Uterus (tissue), 2 donors: ENCODE data around the gene NCKAP5L.

Experiments
- POLR2A ChIP-seq, 2 donors: fragments of 450-650 bp; IDR thresholded peaks; one replicate each; pipeline ENCODE4 v1.6.1; 2016; ENCODE audit warnings: antibody characterized with exemption in 2 of 2, mild to moderate bottlenecking in 1 of 2, moderate library complexity in 1 of 2
- TF ChIP-seq, protein P1 (sequence below), 4 experiments: fragments of 200-600 bp in 2 of 4; fragments of 450-650 bp in 2 of 4; sonication (generic) in 2 of 4; IDR thresholded peaks; one replicate each; pipeline ENCODE4 v1.5.1; 2016 to 2019; ENCODE audit warnings: antibody characterized with exemption in 4 of 4, mild to moderate bottlenecking in 2 of 4, moderate library complexity in 1 of 4

GRCh38 chr12:49804821-49805220, 23.4 kb downstream of the NCKAP5L start:
- TF ChIP-seq, protein P1, sequence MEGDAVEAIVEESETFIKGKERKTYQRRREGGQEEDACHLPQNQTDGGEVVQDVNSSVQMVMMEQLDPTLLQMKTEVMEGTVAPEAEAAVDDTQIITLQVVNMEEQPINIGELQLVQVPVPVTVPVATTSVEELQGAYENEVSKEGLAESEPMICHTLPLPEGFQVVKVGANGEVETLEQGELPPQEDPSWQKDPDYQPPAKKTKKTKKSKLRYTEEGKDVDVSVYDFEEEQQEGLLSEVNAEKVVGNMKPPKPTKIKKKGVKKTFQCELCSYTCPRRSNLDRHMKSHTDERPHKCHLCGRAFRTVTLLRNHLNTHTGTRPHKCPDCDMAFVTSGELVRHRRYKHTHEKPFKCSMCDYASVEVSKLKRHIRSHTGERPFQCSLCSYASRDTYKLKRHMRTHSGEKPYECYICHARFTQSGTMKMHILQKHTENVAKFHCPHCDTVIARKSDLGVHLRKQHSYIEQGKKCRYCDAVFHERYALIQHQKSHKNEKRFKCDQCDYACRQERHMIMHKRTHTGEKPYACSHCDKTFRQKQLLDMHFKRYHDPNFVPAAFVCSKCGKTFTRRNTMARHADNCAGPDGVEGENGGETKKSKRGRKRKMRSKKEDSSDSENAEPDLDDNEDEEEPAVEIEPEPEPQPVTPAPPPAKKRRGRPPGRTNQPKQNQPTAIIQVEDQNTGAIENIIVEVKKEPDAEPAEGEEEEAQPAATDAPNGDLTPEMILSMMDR (IDR thresholded peaks at IDR 0.05) = no peak
- TF ChIP-seq POLR2A (IDR thresholded peaks at IDR 0.05) = no peak
